HPDE6-E6E7 (cell line): Measurements from ENCODE around the gene GGA2.

ENCODE experiments used
- DNase-seq: peaks from one replicate; pipeline ENCODE4 v3.0.0; 2011; ENCODE audit warnings: missing footprints; ENCODE audit errors: extremely low spot score

GGA2 gene

GRCh38 chr16:23414731-23415130, 95.6 kb downstream of the GGA2 start:
- no peak for DNase-seq
